ENCODE measurements around the gene MORC3.
"Not testable (repeated sequence)": the region's sequence is repeated elsewhere in the genome, so short reads cannot be mapped to it uniquely, and the experiment has no call there.

The MORC3 gene

GRCh38 chr21:36291509-36291908 is 28.5 kb upstream of the MORC3 start:
- TF ChIP-seq POLR2A (IDR thresholded peaks at IDR 0.05; ENCODE audit: extremely low read depth, insufficient read length): no peak
- no peak for TF ChIP-seq MYC (IDR thresholded peaks at IDR 0.05; ENCODE audit: low read depth, low read length)
- TF ChIP-seq CTCF (IDR thresholded peaks at IDR 0.05; ENCODE audit: low read depth, low read length): no peak
- TF ChIP-seq MAX (IDR thresholded peaks at IDR 0.05; ENCODE audit: low read depth, low read length): no peak

GRCh38 chr21:36297406-36297937 is 22.5 kb upstream of the MORC3 start:
- H3K4me3 ChIP-seq (ENCODE audit: low read depth, low read length): no peak overlapping the region
- DNase-seq (ENCODE audit: low read depth): no peak
- no peak for TF ChIP-seq POLR2A (IDR thresholded peaks at IDR 0.05; ENCODE audit: extremely low read depth, insufficient read length)
- TF ChIP-seq MAX (IDR thresholded peaks at IDR 0.05; ENCODE audit: low read depth, low read length): no peak
- TF ChIP-seq CTCF (IDR thresholded peaks at IDR 0.05; ENCODE audit: low read depth, low read length): no peak

More at GRCh38 chr21:36291509-36291908, 28.5 kb upstream of the MORC3 start:
- no peak overlapping the region for H3K4me3 ChIP-seq (ENCODE audit: low read depth, low read length)
- no peak for DNase-seq (ENCODE audit: low read depth)

- peak; percentile 77 for DNase-seq (ENCODE audit: low read depth)
- TF ChIP-seq POLR2A (IDR thresholded peaks at IDR 0.05; ENCODE audit: extremely low read depth, insufficient read length) (peak; percentile 33), MAX (IDR thresholded peaks at IDR 0.05; ENCODE audit: low read depth, low read length) (no peak; the same call in 1 of the 2 replicates)
- H3K4me3 ChIP-seq (ENCODE audit: low read depth, low read length): no peak overlapping the region
Measured at GRCh38 chr21:36297938-36298572, 21.9 kb upstream of the MORC3 start.

- H3K4me3 ChIP-seq (ENCODE audit: low read depth, low read length): no peak overlapping the region
- no peak for DNase-seq (ENCODE audit: low read depth)
- TF ChIP-seq MYC (IDR thresholded peaks at IDR 0.05; ENCODE audit: low read depth, low read length): no peak
- no peak for TF ChIP-seq MAX (IDR thresholded peaks at IDR 0.05; ENCODE audit: low read depth, low read length)
- TF ChIP-seq POLR2A (IDR thresholded peaks at IDR 0.05; ENCODE audit: extremely low read depth, insufficient read length): no peak
- no peak for TF ChIP-seq CTCF (IDR thresholded peaks at IDR 0.05; ENCODE audit: low read depth, low read length)
Measured at GRCh38 chr21:36306872-36307534, 13.0 kb upstream of the MORC3 start.

- TF ChIP-seq MYC (IDR thresholded peaks at IDR 0.05; ENCODE audit: low read depth, low read length) (no peak), POLR2A (IDR thresholded peaks at IDR 0.05; ENCODE audit: extremely low read depth, insufficient read length) (no peak), MAX (IDR thresholded peaks at IDR 0.05; ENCODE audit: low read depth, low read length) (no peak), CTCF (IDR thresholded peaks at IDR 0.05; ENCODE audit: low read depth, low read length) (no peak)
Measured at GRCh38 chr21:36310016-36310415, 10.0 kb upstream of the MORC3 start.

GRCh38 chr21:36313446-36313845 is 6.6 kb upstream of the MORC3 start:
- DNase-seq (ENCODE audit: low read depth); H3K4me3 ChIP-seq (ENCODE audit: low read depth, low read length): not testable (repeated sequence)

More at GRCh38 chr21:36310016-36310415, 10.0 kb upstream of the MORC3 start:
- DNase-seq (ENCODE audit: low read depth): no peak
- no peak overlapping the region for H3K4me3 ChIP-seq (ENCODE audit: low read depth, low read length)

- not testable (repeated sequence) for DNase-seq (ENCODE audit: low read depth); H3K4me3 ChIP-seq (ENCODE audit: low read depth, low read length)
Measured at GRCh38 chr21:36316045-36316444, 4.0 kb upstream of the MORC3 start.
